HG03558 (cell line): ENCODE data around the gene PGAP6.
"Not testable (repeated sequence)": the region's sequence is repeated elsewhere in the genome, so short reads cannot be mapped to it uniquely, and the experiment has no call there.

ENCODE experiments used
- ATAC-seq: cut with Tn5 transposase; IDR thresholded peaks from one replicate; pipeline ENCODE4 v1.9.1; 2021; ENCODE audit warnings: moderate number of reproducible peaks; ENCODE audit not compliant: unreplicated experiment; ENCODE audit errors: extremely low read depth

The PGAP6 gene

GRCh38 chr16:379961-380761 lies 1.6 kb downstream of the PGAP6 start:
- no peak for ATAC-seq

- ATAC-seq, result no peak
Measured at GRCh38 chr16:379183-379960, 2.4 kb downstream of the PGAP6 start.

GRCh38 chr16:378821-379182 lies 3.0 kb downstream of the PGAP6 start:
- no peak for ATAC-seq

GRCh38 chr16:378113-378820 lies 3.5 kb downstream of the PGAP6 start:
- not testable (repeated sequence) for ATAC-seq

GRCh38 chr16:377419-377951 lies 4.3 kb downstream of the PGAP6 start:
- no peak for ATAC-seq

- ATAC-seq, result no peak
Measured at GRCh38 chr16:376817-377418, 4.9 kb downstream of the PGAP6 start.

GRCh38 chr16:375927-376816 lies 5.6 kb downstream of the PGAP6 start:
- no peak for ATAC-seq

GRCh38 chr16:375212-375611 lies 6.6 kb downstream of the PGAP6 start:
- ATAC-seq, result no peak

GRCh38 chr16:374616-374926 lies 7.2 kb downstream of the PGAP6 start:
- ATAC-seq, result no peak

- no peak for ATAC-seq
Measured at GRCh38 chr16:373848-374615, 7.7 kb downstream of the PGAP6 start.

- no peak for ATAC-seq
Measured at GRCh38 chr16:373020-373598, 8.7 kb downstream of the PGAP6 start.

- no peak for ATAC-seq
Measured at GRCh38 chr16:372302-372983, 9.3 kb downstream of the PGAP6 start.

GRCh38 chr16:371515-372301 lies 10.1 kb downstream of the PGAP6 start:
- ATAC-seq, result no peak

- no peak for ATAC-seq
Measured at GRCh38 chr16:370979-371514, 10.7 kb downstream of the PGAP6 start.

GRCh38 chr16:370443-370842 lies 11.3 kb downstream of the PGAP6 start, which contains the start of gene MRPL28:
TSS of gene MRPL28 (minus strand) at chr16:370538. CDS start at chr16:370218, 320 bp downstream.
- ATAC-seq, result no peak

- no peak for ATAC-seq
Measured at GRCh38 chr16:369866-370436, 11.8 kb downstream of the PGAP6 start.
